Brain microvascular endothelial cell (primary cell): Measurements from ENCODE around the gene METRN.
"Not testable (repeated sequence)": the region's sequence is repeated elsewhere in the genome, so short reads cannot be mapped to it uniquely, and the experiment has no call there.

Experiments used
- DNase-seq: peaks from one replicate; pipeline ENCODE4 v3.0.0-alpha.2; 2020
- H3K27ac ChIP-seq: fragments of 250-450 bp; sonication (Bioruptor Pico); 2 replicates; pipeline ENCODE4 v1.5.1; 2020; ENCODE audit warnings: mild to moderate bottlenecking, moderate library complexity
- H3K27me3 ChIP-seq: fragments of 250-450 bp; sonication (Bioruptor Pico); replicated peaks from 2 replicates; pipeline ENCODE4 v1.5.1; 2020; ENCODE audit warnings: mild to moderate bottlenecking
- H3K36me3 ChIP-seq: fragments of 250-450 bp; sonication (Bioruptor Pico); replicated peaks from 2 replicates; pipeline ENCODE4 v1.5.1; 2020; ENCODE audit warnings: mild to moderate bottlenecking
- H3K4me3 ChIP-seq: 2 replicates; pipeline ENCODE4 v1.5.1; 2011; ENCODE audit warnings: low read depth, mild to moderate bottlenecking, control low read depth, low read length, moderate library complexity
- in situ Hi-C: cut with HindIII; loops from 2 replicates; pipeline ENCODE4 v1.10.0; 2017; ENCODE audit warnings: low sequenced_read_pairs, low pct_ligation_motif_present
- TF ChIP-seq, protein P1 (sequence below): IDR thresholded peaks from 2 replicates; pipeline ENCODE4 v1.5.1; 2011; ENCODE audit warnings: low read depth, mild to moderate bottlenecking, moderate library complexity, low read length, control low read depth, inconsistent platforms; ENCODE audit errors: missing control alignments

METRN gene

DNA sequence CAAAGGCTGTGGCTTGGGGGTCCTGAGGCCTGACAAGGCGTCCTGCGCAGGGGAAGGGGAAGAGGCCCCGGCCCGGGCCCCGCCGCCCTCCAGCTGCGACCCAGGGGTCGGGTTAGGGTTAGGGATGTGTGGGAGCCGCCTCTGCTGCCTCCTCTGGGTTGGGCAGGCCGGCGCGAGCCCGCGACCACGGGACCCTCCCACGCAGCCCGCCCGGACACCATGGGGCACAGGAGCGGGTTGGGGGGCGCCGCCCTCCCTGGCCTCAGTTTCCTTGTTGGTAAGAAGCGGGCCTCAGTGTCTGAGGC, 25.5 kb downstream of the METRN start:
- Histone ChIP-seq H3K36me3 (peaks cover 12% of the 10 kb centered on the region), H3K27me3 (no peaks in the 10 kb centered on the region), H3K4me3 (peak overlapping the region; percentile 79), H3K27ac (no peak overlapping the region)
- in situ Hi-C loops = no loop called here
- TF ChIP-seq, protein P1, sequence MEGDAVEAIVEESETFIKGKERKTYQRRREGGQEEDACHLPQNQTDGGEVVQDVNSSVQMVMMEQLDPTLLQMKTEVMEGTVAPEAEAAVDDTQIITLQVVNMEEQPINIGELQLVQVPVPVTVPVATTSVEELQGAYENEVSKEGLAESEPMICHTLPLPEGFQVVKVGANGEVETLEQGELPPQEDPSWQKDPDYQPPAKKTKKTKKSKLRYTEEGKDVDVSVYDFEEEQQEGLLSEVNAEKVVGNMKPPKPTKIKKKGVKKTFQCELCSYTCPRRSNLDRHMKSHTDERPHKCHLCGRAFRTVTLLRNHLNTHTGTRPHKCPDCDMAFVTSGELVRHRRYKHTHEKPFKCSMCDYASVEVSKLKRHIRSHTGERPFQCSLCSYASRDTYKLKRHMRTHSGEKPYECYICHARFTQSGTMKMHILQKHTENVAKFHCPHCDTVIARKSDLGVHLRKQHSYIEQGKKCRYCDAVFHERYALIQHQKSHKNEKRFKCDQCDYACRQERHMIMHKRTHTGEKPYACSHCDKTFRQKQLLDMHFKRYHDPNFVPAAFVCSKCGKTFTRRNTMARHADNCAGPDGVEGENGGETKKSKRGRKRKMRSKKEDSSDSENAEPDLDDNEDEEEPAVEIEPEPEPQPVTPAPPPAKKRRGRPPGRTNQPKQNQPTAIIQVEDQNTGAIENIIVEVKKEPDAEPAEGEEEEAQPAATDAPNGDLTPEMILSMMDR = no peak
- DNase-seq = no peak

DNA sequence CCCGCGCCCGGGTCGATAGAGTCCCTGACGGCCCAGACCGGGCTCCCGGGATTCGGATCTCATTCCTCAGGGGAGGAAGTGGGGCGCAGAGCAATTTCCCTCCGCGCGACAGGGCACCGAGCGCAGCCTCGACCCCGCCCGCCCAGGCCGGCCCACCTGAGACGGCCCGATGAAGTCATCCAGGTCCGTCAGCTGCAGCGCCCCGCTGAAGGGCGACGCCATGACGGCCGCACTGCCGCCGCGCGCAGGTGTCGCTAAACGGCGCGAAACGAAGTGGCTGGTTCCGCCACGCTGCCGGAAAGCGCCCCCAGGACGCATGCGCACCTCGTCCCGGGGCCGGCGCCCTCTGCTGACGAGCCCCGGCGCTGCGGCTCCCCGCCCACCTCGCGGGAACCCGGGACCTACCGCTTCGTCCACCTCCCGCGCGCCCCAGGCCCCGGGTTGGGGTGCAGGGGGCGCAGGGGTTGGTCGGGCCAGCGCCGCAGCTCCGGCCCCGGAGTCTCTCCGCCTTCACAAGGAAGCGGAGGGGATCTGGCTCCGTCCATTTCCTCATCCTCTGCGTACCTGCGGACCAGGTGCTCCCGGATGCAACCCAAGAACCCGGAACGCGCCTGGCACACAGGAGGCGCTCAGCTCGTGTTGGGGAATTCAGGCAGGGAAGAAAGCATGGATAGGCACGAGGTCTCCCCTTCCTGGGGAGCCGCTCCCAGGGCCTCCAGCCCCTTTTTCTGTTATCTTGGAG, 26.0 kb downstream of the METRN start, which contains the start of gene CIAO3:
Gene CIAO3, minus strand, starts transcription at position 234 of the 742 bp plus-strand sequence. Its CDS starts 12 bp downstream, at position 222.
- TF ChIP-seq, protein P1 = peak; percentile 58
- H3K36me3 ChIP-seq = peaks cover 7% of the 10 kb centered on the region
- no peak within 1 kb of the TSS for H3K27ac ChIP-seq
- no peaks in the 10 kb centered on the region for H3K27me3 ChIP-seq
- in situ Hi-C loops = no loop called here
- DNase-seq = peak; percentile 78
- H3K4me3 ChIP-seq = peak within 1 kb of the TSS; percentile 79

DNA sequence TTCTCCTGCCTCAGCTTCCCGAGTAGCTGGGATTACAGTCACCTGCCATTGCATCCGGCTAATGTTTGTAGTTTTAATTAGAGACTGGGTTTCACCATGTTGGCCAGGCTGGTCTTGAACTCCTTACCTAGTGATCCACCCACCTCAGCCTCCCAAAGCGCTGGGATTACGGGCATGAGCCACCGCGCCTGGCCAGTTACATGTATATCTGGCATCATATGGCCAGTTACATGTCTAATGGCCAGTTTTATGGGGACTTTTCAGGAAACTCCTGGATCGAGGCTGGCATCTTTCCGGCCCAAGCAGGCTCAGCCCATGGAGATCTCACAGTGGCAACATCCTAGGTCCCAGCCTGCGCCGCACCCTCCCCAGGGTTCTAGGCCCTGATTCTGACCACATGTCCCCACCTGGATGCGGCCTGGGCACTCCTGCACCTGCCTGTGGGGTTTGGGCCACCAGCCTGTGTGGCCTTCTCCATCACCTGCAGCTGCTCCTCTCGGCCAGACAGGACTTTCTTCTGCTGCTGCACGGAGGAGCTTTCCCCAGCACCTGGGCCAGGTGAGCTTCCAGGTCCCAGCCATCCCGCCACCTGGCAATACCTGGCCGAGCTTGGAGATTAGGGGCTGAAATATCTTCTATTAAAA, 27.2 kb downstream of the METRN start:
- in situ Hi-C loops = no loop called here
- Histone ChIP-seq H3K27me3 (no peaks in the 10 kb centered on the region), H3K27ac (no peak overlapping the region), H3K4me3 (no peak overlapping the region), H3K36me3 (peaks cover 1% of the 10 kb centered on the region)
- DNase-seq = no peak
- TF ChIP-seq, protein P1 = no peak

DNA sequence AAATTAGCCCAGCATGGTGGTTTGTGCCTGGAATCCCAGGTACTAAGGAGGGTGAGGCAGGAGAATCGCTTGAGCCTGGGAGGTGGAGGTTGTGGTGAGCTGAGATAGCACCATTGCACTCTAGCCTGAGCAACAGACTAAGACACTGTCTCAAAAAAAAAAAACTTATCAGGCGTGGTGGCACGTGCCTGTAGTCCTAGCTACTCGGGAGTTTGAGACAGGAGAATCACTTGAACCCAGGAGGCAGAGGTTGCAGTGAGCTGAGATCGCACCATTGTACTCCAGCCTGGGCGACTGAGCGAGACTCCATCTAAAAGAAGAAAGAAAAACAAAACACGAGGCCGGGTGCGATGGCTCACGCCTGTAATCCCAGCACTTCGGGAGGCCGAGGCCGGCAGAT, 28.0 kb downstream of the METRN start:
- H3K4me3 ChIP-seq, H3K27me3 ChIP-seq, DNase-seq, in situ Hi-C loops, H3K36me3 ChIP-seq, H3K27ac ChIP-seq: not testable (repeated sequence)

DNA sequence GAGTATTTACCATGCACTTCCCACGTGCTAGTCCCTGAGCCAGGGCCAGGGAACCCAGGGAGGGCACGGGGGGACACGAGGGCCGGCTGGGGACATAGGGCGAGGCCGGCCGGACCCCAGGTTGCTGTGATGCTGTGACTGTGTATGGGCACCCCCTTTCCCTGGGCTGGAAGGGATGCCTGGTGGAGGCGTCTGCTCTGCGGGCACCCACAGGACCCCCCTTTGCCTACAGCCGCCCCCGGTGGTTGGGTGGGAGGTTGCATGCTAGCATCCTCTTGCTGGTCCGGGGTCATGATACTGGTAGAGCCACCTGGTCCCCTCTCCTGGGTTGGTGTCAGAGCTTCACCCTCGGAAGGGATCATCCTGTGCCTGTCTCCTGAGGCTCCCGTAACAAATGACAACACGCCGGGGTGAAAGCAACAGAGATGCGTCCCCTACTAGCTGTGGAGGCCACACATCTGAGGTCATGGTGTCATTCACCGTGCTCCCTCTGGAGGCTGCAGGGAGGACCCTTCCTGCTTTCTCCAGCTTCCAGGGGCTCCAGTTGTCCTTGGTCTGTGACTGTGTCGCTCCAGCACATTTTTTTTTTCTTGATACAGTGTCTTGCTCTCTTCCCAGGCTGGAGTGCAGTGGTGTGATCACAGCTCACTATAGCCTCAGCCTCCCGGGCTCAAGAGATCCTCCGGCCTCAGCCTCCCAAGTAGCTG, 29.0 kb downstream of the METRN start:
- H3K4me3 ChIP-seq = no peak overlapping the region
- TF ChIP-seq, protein P1 = peak; percentile 38
- H3K27me3 ChIP-seq = no peaks in the 10 kb centered on the region
- no peak overlapping the region for H3K27ac ChIP-seq
- in situ Hi-C loops = no loop called here
- no peaks in the 10 kb centered on the region for H3K36me3 ChIP-seq
- no peak for DNase-seq

DNA sequence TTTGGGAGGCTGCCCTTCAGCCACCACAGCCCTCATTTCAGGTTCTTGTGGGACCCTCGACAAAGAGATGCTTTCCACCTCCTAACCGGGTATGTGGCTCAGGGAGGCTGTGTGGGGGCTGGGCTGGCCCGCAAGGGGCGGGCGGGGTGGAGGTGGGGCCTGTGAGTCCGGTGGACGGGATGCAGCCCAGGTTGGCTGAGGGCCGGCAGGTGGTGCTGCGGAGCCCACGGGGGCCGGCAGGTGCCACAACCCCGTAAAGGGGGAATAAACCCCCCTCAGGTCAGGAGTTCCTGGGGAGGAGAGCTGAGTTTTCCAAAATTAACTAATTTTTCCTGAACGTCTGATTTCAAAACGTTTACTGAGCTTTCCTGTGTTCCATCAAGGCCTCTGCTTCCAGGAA, 30.8 kb downstream of the METRN start:
- TF ChIP-seq, protein P1 = peak; percentile 57
- Histone ChIP-seq H3K4me3 (no peak overlapping the region), H3K27me3 (no peaks in the 10 kb centered on the region), H3K36me3 (no peaks in the 10 kb centered on the region), H3K27ac (no peak overlapping the region)
- DNase-seq = no peak
- in situ Hi-C loops = no loop called here
